ENCODE measurements around the gene UBE2L6. TPM values are rescaled to one million over a fixed set of nuclear protein-coding genes. Genes with fewer than 3 reads are reported as not detected.

The UBE2L6 gene
- total RNA-seq, 1 experiment from 2014 or later: 40.3 TPM

DNA sequence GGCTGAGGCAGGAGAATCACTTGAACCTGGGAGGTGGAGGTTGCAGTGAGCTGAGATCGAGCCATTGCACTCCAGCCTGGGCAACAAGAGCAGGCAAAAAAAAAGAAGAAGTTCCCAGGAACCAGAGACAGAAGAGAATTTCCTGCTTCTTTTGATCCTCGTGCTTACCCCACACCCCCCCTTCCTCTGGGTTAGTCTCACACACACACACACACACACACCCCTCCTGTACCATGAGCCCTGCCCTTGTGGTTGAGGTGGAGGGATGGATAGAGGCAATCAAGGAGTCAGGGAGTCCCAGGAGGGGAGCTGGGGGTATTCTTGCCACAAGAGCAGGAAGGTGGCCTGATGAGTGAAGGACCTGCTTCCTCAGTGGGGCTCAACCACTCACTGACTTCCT, 4.1 kb upstream of the UBE2L6 start:
- no peak for DNase-seq (ENCODE audit: low spot score)
- in situ Hi-C loops (cut with HindIII; ENCODE audit: low sequenced_read_pairs): no loop called here

DNA sequence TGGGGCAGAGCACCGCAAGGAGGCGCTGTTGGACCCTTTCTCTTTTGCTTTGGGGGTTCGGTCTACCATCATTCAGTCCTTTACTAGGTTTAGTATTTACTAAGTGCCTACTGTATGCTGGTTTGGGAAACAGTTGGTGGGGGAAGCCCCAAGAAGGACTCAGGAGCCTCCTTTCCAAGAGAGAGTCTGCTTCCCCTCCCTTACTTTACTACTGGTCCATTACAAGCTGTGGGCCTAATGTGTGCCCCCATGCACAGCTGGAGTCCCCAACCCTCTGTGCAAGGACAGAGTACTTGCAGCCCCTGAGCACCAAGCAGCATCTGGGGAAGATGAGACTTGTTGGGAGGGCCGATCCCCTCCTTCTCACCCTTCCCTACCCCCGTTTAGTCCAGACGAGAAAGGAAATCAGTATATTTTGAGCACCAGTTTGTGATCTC, 876 bp upstream of the UBE2L6 start:
- DNase-seq (ENCODE audit: low spot score): peak; percentile 85
- in situ Hi-C loops (cut with HindIII; ENCODE audit: low sequenced_read_pairs): no loop called here

DNA sequence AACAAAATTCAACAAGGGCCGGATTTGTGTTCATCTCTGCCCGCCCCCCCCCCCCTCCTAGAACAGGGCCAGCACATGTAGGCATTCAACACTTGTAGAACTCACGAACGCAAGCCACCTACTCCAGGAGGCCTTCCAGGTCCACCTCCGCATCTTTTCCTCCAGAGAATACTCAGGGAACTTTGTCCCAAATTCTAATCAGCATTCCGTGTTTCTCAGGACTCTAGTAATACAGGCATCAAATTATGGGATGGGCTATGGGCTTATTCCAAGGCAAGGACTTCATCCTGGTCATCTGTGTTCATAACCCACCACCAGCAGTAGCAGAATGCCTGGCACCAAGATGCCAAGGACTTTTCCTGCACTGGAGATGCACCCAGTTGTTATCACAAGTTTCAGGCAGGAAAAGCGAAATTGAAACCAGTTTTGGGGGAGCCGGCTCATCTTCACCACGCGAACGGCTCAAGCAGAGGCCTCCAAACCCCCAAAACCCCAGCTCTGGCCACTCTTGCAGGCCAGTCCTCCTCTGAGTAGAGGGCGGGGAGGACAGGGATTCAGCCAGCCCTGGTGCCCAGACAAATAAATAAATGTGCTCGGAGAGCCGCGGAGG, 462 bp downstream of the UBE2L6 start:
- DNase-seq (ENCODE audit: low spot score): peak; percentile 56
- in situ Hi-C loops (cut with HindIII; ENCODE audit: low sequenced_read_pairs): no loop called here

DNA sequence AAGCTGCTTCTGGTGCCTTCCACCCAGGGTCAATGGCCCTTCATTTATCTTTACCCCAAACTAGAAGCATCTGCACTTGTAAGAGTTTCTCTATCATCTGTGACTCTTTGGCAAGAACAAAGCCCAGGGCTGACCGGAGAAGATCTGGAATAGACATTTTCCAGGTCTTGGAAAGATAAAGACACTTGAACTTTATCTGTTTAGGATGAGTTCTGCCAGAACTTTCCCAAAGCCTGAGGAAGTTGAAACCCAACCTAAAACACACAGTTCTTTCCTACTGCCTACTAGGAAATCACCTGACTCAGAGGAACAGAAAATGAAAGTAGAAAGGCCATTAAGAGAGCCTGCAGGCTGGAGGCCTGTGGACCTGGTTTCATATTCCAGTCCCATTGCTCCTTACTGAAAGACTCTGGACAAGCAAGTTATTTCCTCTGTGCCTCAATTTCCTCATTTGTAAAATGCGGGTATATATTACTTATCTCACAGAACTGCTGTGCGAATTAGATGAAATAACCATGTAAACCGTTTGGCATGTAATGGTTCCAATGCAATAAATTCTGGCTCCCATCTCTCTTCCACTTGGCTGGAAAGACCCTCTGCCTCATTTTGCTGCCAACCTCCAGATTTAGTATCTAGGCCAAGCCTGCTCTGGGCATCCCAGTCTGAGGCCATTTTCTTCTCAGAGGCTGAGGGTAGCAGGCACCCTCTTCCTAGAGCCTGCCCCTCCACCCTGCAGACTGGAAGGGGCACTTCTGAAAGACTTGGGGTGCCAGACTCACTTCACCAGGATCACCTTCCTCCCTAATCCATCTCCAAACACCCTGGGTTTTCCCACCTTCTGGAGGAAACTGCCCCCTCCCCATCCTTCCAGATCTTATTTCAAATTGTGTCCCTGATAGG, 1.2 kb downstream of the UBE2L6 start:
- in situ Hi-C loops (cut with HindIII; ENCODE audit: low sequenced_read_pairs): no loop called here
- DNase-seq (ENCODE audit: low spot score): peak; percentile 59

DNA sequence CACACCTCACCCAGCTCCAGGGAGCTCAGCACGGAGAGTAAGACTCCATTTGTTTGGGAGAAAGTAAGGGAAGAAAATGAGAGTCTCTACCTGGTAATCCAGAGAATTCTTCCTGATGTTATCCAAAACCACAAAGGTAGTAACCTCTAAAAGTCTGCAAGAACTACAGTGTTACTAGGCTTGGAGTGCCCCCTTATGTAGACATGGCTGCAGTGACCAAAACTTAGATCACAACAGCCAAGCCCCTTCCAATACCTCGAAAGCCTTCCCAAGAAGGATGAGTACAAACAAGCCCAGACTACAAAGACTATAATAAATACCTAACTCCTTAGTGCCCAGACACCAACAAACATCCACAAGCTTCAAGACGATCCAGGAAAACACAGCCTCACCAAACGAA, 4.9 kb downstream of the UBE2L6 start:
- peak; percentile 12 for DNase-seq (ENCODE audit: low spot score)
- in situ Hi-C loops (cut with HindIII; ENCODE audit: low sequenced_read_pairs): no loop called here

DNA sequence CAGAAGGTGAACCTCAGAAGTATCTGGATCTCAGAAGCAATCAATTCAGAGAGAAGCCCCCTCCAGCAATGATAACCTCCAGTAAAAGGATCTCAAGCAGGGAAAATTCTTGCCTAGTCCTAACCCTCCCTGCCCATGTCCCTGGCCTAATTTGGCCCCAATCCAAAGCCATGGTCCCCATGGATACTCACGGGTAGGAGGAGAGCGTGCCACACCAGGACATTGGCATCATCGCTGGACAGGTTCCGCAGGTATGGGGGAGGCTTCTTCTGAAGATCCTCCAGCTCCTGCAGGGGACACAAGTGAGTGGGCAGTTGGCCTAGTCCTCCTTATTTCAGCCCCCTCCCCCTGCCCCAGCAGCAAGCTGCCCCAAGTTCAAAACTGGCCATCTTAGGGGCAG, 7.3 kb downstream of the UBE2L6 start:
- no peak for DNase-seq (ENCODE audit: low spot score)
- in situ Hi-C loops (cut with HindIII; ENCODE audit: low sequenced_read_pairs): no loop called here

DNA sequence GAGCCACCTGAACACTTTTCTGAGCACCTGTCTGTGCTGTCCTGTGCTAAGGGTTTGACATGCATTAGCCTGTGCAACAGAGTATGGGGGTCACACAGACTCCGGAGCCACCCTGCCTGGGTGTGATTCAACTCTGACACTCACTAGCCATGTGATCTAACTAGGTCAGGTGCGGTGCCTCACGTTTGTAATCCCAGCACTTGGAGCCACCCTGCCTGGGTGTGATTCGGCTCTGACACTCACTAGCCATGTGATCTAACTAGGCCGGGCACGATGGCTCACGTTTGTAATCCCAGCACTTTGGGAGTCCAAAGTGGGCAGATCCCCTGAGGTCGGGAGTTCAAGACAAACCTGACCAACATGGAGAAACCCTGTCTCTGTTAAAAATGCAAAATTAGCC, 11.4 kb downstream of the UBE2L6 start:
- in situ Hi-C loops (cut with HindIII; ENCODE audit: low sequenced_read_pairs): no loop called here
- no peak for DNase-seq (ENCODE audit: low spot score)

DNA sequence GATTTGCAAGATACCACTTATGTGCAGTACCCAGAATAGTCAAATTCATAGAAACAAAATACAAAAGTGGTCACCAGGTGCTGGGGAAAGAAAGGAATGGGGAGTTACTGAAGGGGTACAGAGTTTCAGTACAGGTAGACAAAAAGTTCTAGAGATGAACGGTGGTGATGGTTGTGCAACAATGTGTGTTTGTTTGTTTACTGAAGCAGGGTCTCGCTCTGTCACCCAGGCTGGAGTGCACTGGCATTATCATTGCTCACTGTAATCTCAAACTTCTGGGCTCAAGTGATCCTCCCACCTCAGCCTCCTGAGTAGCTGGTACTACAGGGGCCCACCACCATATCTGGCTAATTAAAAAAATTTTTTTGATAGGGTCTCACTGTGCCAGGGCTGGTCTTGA, 12.1 kb downstream of the UBE2L6 start:
- in situ Hi-C loops (cut with HindIII; ENCODE audit: low sequenced_read_pairs): no loop called here
- DNase-seq (ENCODE audit: low spot score): no peak

DNA sequence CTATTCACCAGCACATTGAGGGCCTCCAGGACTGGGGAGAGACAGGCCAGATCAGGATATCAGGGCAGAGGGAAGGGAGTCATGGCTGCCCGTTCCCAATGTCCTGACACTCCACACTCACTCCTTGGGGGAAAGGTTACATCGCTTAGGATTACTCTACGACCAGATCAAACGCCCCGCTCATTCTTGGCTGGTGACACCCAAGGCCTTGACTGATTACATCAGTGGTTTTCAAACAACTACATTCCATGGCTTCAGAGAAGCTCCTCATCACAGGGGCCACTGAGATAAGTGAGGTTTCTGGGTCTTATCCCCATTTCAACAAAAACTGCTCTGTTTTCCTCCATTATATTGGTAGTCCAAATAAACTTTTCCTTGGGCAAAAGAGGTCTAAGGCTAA, 15.0 kb downstream of the UBE2L6 start:
- no peak for DNase-seq (ENCODE audit: low spot score)
- in situ Hi-C loops (cut with HindIII; ENCODE audit: low sequenced_read_pairs): no loop called here

DNA sequence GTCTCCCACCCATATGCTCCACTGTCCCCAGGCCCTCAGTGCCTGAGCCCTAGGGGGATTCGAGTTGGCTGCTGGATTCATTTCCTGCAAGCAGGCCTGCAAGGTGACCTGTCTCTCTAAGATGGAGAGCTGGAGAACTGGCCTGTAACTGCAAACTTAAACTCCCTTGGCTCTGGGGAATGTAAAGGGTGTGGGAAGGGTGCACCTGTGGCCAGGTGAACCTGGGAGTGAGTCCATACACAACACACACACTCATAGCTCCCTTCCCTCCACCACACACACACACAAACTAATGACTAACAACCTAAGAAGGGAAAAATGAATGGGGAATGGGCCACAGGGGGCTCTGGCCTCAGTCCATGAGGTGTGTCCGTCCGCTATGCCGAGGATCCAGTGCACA, 15.5 kb downstream of the UBE2L6 start:
- DNase-seq (ENCODE audit: low spot score): no peak
- in situ Hi-C loops (cut with HindIII; ENCODE audit: low sequenced_read_pairs): no loop called here

DNA sequence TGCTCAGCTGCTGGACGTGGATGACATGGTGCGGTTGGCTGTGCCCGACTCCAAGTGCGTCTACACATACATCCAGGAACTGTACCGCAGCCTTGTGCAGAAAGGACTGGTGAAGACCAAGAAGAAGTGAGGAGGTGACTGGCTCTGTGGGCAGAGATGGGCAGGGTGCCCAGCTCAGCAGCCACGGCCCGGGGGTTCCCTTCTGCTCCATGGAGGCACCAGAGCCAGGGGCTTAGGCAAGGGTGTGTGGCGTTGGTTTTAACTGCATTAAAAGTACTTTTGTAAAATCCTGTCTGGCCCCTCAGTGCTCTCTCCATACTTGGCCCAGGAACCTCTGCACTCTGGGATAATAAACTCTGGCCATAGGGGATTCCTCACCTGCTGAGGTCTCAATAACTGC, 17.5 kb downstream of the UBE2L6 start:
- in situ Hi-C loops (cut with HindIII; ENCODE audit: low sequenced_read_pairs): no loop called here
- no peak for DNase-seq (ENCODE audit: low spot score)

DNA sequence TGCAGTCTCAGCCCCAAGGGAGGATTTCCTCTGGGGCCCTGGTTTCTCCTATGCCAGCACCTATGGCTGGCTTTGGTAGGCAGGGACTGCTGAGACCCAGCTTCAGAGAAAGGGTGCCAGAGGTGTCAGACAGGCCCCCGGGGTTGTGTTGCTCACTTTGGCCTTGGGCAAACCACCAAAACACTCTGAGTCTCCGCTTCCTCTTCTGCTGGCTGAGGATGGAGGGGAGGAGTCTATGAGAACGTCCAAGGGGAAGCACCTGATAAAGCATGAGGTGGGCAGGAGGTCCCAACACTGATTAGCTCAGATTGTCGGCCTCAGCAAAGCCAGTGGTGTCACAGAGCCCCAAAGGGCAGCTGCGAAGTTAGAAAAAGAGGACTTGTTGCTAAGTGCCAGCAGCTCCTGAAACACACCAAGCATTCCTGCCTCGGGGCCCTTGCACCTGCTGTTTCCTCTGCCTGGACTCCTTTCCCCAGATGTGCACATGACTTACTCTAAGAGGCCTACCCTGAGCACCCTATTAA, 19.6 kb downstream of the UBE2L6 start:
- DNase-seq (ENCODE audit: low spot score): no peak

DNA sequence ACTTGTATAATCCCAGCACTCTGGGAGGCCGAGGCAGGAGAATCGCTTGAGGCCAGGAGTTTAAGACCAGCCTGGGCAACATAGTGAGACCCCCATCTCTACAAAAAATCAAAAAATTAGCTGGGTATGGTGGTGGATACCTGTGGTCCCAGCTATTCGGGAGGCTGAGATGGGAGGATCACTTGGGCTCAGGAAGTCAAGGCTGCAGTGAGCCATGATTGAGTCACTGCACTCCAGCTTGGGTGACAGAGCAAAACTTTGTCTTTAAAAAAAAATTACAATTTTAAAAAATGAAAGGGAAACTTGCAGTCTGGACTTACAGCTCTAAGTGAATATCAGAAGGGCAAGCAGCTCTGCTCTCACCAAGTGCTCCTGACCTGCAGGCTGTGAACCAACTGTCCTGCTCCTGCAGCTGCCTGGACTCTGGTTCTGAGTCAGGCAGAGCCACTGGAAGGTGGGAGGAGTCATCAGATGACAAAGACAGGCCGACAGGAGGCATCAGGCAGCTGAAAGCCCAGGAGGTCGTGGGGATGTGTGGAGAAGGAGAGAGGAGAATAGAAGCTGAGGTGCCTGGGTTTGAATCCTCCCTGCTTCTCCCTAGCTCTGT, 20.5 kb downstream of the UBE2L6 start:
- in situ Hi-C loops (cut with HindIII; ENCODE audit: low sequenced_read_pairs): no loop called here
- DNase-seq (ENCODE audit: low spot score): no peak

More for the DNA sequence above, 19.6 kb downstream of the UBE2L6 start:
- in situ Hi-C loops (cut with HindIII; ENCODE audit: low sequenced_read_pairs): no loop called here

DNA sequence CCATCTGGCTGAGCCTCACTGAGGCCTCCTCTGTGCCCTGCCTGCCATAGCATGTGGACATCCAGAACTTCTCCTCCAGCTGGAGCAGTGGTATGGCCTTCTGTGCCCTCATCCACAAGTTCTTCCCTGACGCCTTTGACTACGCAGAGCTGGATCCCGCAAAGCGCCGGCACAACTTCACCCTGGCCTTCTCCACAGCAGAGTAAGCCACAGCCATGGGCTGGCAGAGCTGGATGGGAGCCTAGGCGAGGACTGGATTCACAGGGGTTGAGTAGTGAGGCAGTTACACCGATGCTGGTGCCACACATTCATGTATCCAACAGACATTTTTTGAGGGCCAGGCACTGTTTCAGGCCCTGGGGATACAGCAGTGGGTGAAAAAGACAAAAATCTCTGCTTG, 21.0 kb downstream of the UBE2L6 start:
- DNase-seq (ENCODE audit: low spot score): no peak
- in situ Hi-C loops (cut with HindIII; ENCODE audit: low sequenced_read_pairs): no loop called here

DNA sequence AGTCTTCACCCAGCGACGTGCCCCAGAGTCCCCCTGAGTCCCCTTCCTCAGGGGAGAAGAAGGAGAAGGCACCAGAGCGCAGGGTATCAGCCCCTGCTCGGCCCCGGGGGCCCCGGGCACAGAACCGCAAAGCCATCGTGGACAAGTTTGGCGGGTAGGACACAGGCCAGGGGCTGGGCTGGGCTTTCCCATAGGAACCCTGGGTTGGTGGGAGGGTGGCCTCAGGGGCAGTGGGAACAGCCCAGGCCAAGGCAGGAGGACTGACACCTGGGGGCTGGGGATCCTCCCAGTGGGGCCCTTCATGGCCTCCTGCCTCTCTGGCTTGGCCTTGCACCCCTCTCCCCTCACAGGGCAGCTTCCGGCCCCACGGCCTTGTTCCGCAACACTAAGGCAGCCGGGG, 21.6 kb downstream of the UBE2L6 start:
- in situ Hi-C loops (cut with HindIII; ENCODE audit: low sequenced_read_pairs): no loop called here
- no peak for DNase-seq (ENCODE audit: low spot score)

DNA sequence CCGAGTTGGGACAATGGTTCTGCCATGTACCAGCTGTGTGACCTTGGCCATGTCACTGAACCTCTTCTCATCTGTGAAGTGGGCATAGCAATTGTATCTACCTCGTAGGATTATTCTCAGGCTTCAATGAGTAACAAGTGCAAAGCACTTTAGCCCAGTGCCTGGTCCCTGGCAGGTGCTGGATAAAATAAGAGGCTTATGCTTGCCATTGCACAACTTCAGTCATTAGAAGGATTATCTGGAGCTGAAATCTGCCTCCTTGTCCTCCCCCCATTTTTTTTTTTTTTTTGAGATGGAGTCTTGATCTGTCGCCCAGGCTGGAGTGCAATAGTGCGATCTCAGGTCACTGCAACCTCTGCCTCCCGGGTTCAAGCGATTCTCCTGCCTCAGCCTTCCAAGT, 22.9 kb downstream of the UBE2L6 start:
- DNase-seq (ENCODE audit: low spot score): no peak
- in situ Hi-C loops (cut with HindIII; ENCODE audit: low sequenced_read_pairs): no loop called here

DNA sequence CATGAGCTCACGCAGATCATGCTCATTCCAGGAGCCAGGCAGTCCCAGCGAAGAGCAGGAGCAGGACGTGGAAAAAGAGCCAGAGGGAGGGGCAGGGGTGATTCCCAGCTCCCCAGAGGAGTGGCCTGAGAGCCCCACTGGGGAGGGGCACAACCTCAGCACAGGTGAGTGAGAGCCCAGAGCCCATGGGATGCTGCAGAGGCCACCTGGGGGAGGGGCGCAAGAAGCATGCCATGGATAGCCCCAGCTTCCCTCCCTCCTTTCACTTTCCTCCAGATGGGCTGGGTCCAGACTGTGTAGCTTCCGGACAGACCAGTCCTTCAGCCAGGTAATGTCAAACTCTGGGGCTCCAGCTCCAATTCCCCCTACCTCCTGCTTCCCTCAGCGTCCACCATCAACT, 23.9 kb downstream of the UBE2L6 start:
- in situ Hi-C loops (cut with HindIII; ENCODE audit: low sequenced_read_pairs): no loop called here
- no peak for DNase-seq (ENCODE audit: low spot score)

DNA sequence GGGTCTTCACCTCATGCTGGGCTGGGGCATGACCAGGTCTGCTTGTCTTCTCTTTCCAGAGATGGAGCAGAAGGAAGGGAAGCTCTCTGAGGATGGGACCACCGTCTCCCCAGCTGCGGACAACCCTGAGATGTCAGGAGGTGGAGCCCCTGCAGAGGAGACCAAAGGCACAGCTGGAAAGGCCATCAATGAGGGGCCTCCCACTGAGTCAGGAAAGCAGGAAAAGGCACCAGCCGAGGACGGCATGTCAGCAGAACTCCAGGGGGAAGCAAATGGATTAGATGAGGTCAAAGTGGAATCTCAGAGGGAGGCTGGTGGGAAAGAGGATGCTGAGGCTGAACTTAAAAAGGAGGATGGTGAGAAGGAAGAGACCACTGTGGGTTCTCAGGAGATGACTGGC, 24.9 kb downstream of the UBE2L6 start:
- no peak for DNase-seq (ENCODE audit: low spot score)
- in situ Hi-C loops (cut with HindIII; ENCODE audit: low sequenced_read_pairs): no loop called here

DNA sequence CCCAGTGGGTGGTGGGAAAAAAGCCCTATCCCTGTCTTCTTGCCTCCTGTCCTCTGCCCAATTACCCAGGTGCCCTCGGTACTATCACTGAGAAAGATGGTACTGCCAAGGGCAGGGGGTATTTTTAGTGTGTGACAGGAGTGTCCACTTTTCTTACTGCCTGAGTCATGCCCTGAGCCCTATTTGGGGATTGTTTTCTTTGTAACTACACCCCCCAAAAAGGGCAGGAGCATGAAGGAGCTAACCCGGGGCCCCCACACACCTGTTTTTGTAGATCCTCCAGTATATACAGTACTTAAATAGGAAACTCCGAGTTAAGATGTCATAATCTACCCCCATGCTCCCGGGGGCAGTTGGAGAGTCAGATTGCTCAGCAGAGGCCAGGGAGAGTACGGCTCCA, 26.3 kb downstream of the UBE2L6 start:
- no peak for DNase-seq (ENCODE audit: low spot score)
- in situ Hi-C loops (cut with HindIII; ENCODE audit: low sequenced_read_pairs): no loop called here

DNA sequence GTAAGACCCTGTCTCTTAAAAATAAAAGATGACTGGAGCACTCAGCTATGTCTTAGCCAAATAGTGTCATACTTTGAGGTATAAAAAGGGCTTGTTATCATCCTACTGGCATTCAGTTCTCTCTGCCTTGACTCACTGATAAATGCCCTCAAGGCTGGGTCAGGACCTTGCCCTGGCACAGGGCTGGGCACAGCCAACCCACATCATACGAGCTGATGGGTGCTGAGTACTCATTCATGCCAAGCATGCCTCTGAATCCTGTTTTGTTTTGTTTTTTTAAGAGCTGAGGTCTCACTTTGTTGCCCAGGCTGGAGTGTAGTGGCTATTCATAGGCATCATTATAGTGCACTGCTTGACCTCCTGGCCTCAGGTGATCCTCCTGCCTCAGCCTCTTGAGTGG, 28.1 kb downstream of the UBE2L6 start:
- in situ Hi-C loops (cut with HindIII; ENCODE audit: low sequenced_read_pairs): no loop called here
- no peak for DNase-seq (ENCODE audit: low spot score)

All from G401 (cell line).